EL (cell line): ENCODE results near the gene DCHS1.
"Not testable (repeated sequence)": the region's sequence is repeated elsewhere in the genome, so short reads cannot be mapped to it uniquely, and the experiment has no call there.

ENCODE experiments used
- DNase-seq: peaks from one replicate; pipeline ENCODE4 v3.0.0-alpha.2; 2016

DCHS1 gene

DNA sequence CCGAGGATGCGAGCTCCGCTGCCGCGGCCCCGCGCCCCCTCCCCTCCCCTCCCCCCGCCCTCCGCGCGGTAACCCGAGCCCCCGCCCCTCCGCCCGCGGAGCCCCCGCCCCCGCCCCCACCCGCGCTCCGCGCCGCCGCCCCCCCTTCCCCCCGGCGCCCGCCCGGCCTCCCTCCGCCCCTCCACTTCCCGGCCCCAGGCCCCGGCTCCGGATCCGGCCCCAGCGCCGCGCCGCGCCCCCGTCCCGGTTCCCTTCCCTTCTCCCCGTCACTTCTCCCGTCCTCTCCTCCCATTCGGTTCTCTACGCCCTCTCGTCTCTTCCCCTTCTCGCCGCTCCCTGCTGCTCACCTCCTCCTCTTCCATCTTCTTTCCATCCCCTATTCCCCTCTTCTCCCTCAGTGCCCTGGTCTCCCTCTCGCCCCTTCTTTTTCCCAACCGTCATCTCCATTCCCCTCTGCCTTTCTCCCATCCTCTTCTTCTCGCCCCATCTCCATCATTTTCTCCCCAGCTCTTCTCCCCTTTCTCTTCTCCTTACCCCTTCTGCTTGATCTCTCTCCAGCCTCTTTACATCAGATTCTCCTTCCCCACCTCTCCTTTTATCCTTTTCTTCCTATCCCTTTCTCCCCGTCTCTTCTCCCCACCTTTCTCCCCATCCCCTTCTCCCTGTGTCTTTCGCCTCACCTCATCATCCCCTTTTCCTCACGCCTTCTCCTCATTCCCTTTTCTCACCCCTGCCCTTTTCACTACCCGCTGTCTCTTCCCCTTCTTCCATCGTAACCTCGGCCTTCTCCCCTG, at the start of gene DCHS1:
TSS of gene DCHS1 (minus strand) at position 20 of the 794 bp plus-strand sequence. CDS start 14,196 bp downstream, outside the sequence.
- DNase-seq = no peak

GRCh38 chr11:6703247-6704063, 47.8 kb upstream of the DCHS1 start:
- peak; percentile 79 for DNase-seq

DNA sequence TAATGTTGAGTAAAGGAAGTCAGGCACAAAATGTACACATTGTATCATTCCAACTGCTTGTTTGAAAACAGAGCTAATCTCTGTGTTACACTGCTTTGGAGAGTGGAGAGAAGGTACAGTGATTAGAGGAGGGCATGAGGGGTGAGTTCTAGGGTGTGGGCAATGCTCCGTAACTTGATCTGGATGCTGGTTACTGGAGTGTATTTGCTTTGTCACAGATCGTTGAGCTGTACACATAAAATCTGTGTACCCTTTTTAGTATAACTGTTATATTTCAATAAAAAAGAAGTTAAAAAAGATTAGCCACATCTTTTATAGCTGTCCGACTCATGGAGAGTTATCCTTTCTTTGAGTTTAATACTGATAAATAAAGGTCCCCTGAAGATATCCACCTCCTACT, 46.3 kb upstream of the DCHS1 start:
- not testable (repeated sequence) for DNase-seq

DNA sequence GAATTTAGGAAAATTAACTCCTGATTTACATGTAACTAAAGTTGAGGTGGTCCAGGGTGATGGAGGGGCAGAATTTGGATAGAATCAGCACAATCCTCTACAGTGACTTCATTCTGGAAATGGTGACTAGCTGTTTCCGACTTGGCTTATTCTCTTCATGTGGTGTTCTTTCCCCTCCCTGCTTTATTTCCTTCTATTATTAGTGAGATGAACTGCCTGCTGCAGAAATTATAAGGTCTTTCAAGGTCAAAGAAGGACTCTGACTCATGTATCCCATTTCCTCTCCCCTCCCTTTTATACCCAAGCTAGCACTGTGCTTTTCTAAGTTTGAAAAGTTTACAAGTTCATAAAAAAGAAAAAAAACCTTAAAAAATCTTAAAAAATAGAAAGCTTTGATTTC, 39.8 kb upstream of the DCHS1 start:
- DNase-seq = peak; percentile 73

DNA sequence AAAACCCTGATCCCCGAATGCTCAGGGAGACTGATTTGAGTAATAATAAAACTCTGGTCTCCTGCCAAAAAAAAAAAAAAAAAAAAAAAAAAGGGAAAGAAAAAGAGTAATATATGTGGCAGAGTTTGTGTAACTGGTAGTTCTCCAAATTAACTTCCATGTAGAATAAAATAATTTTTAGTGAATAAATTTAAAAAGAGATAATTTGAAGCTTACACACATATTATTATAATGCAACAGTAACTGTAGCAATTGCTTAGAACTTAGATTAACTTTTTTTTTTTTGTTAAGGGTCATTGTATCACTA, 38.6 kb upstream of the DCHS1 start:
- DNase-seq = no peak

GRCh38 chr11:6693342-6694228, 38.0 kb upstream of the DCHS1 start:
- DNase-seq = peak; percentile 94

DNA sequence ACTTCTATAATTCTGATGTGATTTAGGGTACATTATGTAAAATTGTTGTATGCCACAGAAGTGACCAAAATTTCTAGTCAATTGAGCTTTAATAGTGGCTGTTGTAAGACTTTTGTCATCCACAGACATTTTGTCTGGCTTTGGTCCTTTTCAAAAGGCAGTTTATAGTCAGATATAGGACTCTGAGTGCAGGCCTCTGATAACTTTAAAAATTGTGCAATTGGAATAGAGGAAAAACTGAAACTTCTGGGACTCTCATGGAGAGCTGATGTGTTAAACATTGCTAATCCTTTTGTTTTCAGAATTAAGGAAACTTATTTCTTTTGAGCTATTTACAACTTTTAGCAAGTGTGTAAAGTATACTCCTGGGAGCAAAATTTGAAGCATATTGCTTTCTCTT, 36.5 kb upstream of the DCHS1 start:
- no peak for DNase-seq

DNA sequence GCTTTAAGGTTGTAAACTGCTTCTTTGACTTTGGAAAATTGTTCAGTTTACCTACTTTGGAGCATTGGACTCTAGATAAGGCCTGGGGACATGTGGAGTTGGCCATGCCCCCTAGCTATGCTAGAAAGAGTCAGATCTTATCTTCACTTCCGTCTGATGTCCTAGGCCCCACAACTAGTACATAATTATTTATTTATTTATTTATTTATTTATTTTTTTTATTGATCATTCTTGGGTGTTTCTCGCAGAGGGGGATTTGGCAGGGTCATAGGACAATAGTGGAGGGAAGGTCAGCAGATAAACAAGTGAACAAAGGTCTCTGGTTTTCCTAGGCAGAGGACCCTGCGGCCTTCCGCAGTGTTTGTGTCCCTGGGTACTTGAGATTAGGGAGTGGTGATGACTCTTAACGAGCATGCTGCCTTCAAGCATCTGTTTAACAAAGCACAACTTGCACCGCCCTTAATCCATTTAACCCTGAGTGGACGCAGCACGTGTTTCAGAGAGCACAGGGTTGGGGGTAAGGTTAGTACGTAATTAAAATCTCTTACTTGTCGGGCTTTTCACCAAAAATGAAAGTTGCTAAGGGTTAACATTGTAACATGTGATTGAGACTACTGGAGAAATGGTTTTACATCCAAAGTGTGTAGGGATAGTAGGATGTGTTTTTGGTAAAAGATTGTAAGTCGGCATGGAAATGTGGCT, 35.0 kb upstream of the DCHS1 start:
- not testable (repeated sequence) for DNase-seq

DNA sequence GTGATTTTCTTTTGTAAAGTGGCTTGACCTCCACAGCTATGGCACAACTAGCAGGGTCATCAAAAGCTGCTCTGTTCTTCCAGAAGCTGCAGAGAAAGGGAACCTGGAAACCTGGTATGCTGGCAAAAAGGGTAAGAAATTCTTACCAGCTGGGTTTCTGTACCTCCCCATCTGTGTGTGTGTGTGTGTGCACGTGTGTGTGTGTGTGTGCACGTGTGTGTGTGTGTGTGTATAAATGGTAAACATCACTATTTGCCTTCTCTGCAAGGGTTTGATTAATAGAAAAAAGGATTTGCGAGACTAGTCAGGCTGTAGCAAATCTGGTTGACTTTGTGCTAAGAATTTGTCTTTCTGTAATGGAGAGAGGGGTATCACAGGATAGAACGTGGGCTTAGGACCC, 32.3 kb upstream of the DCHS1 start:
- DNase-seq = no peak

- DNase-seq = no peak
These were observed 30.4 kb upstream of the DCHS1 start for GRCh38 chr11:6686006-6686405.

DNA sequence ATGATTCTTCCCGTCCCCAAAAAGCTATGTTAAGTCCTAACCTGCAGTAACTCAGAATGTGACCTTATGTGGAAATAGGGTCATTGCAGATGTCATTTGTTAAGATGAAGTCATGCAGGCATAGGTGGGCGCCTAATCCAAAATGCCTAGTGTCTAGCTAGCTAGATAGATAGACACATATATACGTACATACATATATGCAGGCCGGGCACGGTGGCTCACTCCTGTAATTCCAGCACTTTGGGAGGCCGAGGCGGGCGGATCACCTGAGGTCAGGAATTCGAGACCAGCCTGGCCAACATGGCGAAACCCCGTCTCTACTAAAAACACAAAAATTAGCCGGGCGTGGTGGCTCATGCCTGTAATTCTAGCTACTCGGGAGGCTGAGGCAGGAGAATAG, 28.5 kb upstream of the DCHS1 start:
- not testable (repeated sequence) for DNase-seq

DNA sequence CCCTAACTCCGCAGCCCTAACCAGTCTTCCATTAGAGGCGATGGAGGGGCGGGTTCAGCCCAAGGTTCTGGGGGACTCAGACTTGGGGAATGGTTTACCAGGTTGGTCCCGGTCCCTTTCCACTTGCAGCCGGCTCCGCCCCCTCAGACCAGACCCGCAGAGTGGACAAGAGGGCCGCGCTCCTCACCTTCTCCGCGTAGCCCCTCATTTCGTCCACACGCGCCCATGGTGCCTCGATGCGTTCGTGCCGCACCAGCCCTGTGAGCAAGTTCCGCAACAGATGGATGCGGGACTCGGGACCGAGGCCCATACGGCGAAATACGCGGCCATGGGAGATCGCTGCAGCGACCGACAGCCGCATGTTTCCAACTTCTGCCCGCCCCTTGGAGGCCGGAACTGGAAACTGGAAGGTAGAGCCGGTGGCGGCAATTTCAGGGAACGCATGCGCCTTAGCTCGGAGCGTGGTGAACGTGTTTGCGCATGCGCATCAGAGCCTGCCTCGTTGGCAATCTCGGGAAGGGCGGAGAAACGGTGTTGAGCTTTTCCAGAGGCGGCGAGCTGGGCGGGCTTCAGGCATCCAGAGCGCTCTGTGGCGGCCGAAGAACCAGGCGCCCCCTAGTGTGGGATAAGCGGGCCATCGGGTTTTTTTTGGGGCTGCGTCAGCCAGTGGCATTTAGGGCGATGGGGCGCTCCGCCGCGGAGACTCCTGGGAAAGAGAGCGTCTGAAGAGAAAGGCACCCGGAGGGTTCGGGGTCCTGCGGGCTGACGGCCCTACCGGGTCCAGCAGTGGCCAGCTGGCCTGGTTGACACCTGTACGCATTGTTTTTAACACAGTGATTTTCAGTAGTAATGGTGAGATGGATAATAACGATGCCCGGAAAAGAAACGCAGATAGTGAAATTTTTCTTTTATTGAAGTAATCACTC, 27.6 kb upstream of the DCHS1 start, which contains the start of gene MRPL17:
TSS of gene MRPL17 (minus strand) at position 405 of the 926 bp plus-strand sequence. CDS start at position 361, 44 bp downstream.
- peak; percentile 100 for DNase-seq

DNA sequence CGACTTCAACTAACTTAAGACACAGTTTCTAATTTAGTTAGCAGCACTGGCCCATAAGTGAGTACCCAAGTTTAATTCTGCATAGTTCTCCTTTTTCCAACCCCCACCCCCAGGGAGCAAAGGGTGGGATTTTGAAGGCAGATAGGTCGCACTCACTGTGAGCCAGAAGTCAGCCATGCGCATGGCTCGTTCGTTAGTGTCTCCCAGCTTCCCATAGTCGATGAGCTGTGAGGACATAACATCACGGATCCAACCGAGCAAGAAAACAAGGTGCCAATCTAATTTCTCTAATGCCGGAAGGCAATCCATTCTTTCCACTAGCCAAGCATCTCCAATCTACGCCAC, 27.0 kb upstream of the DCHS1 start:
- no peak for DNase-seq

DNA sequence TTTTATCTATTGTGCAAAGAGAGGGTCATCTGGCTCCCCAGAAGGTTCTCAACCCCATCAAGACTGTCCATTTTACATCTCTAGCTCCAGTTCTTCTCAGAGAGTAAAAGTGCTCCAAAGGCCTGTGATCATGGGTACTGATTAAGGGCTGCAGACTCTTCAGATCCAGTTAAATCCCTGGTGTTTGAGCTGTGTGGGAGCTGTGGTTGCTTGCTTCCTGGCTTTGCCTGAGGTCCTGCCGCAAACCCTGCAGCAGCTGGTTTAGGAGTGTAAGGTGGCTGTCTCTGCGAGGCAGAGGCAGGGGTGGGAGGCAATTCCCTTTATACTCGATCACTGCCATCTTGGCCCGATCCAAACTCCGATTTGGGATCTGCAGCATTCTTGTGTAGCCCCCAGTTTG, 26.3 kb upstream of the DCHS1 start:
- peak; percentile 30 for DNase-seq

GRCh38 chr11:6681505-6681904, 25.9 kb upstream of the DCHS1 start:
- DNase-seq = no peak

DNA sequence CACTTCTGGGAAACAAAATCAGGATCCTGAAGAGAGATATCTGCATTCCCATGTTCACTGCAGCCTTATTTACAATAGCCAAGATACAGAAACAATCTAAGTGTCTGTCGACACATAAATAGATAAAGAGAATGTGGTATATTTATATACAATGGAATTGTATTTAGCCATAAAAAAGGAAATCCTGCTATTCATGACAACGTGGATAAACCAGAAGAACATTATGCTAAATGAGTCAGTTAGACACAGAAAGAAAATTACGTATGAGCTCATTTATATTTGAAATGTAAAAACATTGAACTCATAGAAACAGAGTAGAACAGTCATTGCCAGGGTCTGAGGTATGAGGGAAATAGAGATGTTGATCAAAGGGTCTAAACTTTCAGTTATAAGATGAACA, 21.4 kb upstream of the DCHS1 start:
- no peak for DNase-seq

DNA sequence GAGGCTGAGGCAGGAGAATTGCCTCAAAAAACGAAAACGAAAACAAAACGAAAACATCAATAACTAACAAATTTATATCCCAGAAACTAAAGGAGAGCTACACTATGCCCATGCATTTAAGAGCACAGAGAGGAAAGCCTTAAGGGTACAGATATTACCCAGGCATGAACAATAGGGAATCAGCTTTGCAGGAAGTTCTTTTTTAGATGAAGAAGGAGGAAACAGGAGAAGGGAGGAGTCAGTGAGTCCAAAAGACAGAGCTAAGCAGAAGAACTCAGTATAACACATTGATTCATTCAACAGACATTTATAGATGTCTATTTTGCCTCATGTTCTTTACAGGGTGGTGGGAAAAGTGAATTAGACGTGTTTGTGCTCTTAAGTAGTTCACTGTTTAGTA, 19.3 kb upstream of the DCHS1 start:
- DNase-seq = no peak

GRCh38 chr11:6674219-6674597, 18.6 kb upstream of the DCHS1 start:
- DNase-seq = no peak

DNA sequence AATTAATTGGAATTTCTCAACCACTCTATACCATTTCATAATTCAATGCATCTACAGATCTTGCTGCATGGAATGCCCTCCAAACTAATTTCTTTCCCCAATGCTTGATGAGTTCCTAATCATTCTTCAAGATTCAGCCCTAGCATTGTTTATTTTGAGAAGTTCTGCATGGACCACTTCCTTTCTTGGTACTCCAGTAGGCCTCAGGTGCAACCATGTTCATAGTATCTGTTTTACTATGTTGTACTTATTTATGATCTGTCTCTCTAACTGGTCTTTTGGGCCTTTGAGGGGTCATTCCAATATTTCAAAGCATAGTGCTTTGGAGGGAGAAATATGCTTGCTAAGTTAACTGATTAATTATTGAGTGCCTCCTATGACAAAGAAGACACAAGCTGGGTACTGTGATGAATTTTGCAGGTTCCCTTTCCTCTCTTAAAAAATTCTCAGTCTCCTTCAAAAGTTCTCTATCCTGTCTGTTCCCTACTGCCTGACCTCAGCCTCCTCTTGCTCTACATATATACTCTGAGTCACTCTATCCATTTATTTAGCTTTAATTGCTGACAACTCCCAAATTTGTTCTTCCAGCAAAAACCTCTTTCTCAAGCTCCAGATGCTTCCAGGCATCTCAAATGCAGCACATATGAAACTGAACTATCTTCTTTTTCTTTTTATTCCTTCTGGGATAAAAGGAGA, 18.1 kb upstream of the DCHS1 start:
- no peak for DNase-seq

DNA sequence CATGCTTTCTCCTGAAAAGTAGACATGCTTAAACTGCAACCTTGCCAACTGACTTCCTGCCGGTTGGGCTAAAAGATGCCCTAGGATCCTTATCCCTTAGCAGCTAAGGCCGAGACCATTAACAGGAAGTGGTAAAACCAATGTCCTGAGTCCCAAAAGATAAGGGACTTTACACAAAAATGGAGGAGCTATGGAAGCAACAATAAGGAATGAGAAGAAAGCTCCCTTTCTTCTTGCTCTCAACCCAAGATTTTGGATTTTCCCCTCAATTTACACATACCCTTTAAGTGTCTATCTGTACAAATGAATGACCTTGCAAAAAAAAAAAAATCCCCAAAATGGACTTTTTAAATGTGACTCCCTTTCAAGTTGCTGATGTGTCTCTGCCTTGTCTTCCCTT, 16.4 kb upstream of the DCHS1 start:
- DNase-seq = no peak
